Heart left ventricle (tissue), 13 donors: ENCODE data around the gene POT1.

ENCODE experiments used
- POLR2A ChIP-seq, 2 donors: fragments of 450-650 bp; IDR thresholded peaks; one replicate each; pipeline ENCODE4 v1.6.1; 2017; ENCODE audit warnings: antibody characterized with exemption in 2 of 2, mild to moderate bottlenecking in 2 of 2, moderate library complexity in 2 of 2
- TF ChIP-seq, protein P1 (sequence below), 12 donors: fragments of 200-600 bp; sonication (generic) in 4 of 12; IDR thresholded peaks; one replicate each; pipeline versions ENCODE4 v1.5.0 to v1.8.0; 2018 to 2022; ENCODE audit warnings: antibody characterized with exemption in 12 of 12, mild to moderate bottlenecking in 5 of 12
- donor health status: ischemic (EF 13 %, LVEDD 7.1; RV severe dilation, severe dysfunction).
- donor health status: DM: no; HTN: yes; CAD: no.
- donor health status: DM: no; HTN: no; CAD: no.
- donor health status: ischemic (EF 25% LVEDD 6.9; RV normal size, moderate dysfunction).
- donor health status: ischemic (EF 25% LVEDD 5.7; RV mildly dilated, moderate dysfunction).
- donor health status: ischemic (EF 35%, LVEDD 5.7; RV mildly dilated, moderate dysfunction).
- donor health status: nonischemic (EF 11% LVEDD 7.7; RV severe dilation, severe dysfunction).
- donor health status: DM: yes; HTN: yes; CAD: no.
- donor health status: PGD.
- donor health status: ischemic (EF 29% LVEDD 5.4; RV normal size, mild dysfunction).
- donor health status: nonischemic (EF 23%, LVEDD 6.1; RV moderate dilation, normal function).

DNA sequence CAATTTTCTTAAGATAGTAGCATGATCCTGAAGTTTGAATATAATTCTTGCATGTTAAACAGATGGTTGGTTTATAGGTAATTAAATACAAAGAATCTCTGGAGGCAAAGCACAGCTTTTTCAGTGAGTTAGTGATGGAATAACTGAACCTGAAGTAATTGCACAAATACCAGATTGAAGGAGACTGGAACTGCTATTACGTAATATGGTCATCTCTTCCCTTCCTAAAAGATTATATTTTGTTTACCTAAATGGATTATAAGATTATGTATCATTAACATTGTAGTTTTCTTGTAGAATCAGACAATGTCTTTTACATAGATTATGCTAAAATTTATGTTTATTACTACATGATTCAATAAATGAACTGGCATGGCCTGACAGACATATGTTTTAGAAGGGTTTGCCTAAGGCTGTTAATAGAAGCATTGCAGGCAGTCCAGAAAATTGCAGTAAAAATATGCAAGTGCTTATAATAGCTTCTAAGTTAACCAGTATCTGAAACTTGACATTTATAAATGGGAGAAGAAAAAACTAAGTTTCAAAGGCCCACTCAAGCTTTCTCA is 128.2 kb downstream of the POT1 start:
- TF ChIP-seq, protein P1, sequence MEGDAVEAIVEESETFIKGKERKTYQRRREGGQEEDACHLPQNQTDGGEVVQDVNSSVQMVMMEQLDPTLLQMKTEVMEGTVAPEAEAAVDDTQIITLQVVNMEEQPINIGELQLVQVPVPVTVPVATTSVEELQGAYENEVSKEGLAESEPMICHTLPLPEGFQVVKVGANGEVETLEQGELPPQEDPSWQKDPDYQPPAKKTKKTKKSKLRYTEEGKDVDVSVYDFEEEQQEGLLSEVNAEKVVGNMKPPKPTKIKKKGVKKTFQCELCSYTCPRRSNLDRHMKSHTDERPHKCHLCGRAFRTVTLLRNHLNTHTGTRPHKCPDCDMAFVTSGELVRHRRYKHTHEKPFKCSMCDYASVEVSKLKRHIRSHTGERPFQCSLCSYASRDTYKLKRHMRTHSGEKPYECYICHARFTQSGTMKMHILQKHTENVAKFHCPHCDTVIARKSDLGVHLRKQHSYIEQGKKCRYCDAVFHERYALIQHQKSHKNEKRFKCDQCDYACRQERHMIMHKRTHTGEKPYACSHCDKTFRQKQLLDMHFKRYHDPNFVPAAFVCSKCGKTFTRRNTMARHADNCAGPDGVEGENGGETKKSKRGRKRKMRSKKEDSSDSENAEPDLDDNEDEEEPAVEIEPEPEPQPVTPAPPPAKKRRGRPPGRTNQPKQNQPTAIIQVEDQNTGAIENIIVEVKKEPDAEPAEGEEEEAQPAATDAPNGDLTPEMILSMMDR (IDR thresholded peaks at IDR 0.05), result no peak
- TF ChIP-seq POLR2A (IDR thresholded peaks at IDR 0.05), result no peak
